Stimulated activated naive CD4-positive, alpha-beta T cell (primary cell): ENCODE results near the gene BLOC1S5.
"Not testable (repeated sequence)": the region's sequence is repeated elsewhere in the genome, so short reads cannot be mapped to it uniquely, and the experiment has no call there.

Source experiments
- DNase-seq, 6 experiments: peaks; one replicate each; lab custom pipeline; 2025; lab: John Stamatoyannopoulos, UW

BLOC1S5 gene

GRCh38 chr6:8041913-8042583 lies 22.1 kb downstream of the BLOC1S5 start:
- no peak for DNase-seq

GRCh38 chr6:8034107-8034506 lies 30.1 kb downstream of the BLOC1S5 start:
- DNase-seq: not testable (repeated sequence)

GRCh38 chr6:8030920-8031319 lies 33.3 kb downstream of the BLOC1S5 start:
- no peak for DNase-seq

- no peak for DNase-seq
Observed at GRCh38 chr6:8029243-8029870, 34.8 kb downstream of the BLOC1S5 start.

GRCh38 chr6:8027965-8028651 lies 36.1 kb downstream of the BLOC1S5 start:
- no peak for DNase-seq

- no peak for DNase-seq
Observed at GRCh38 chr6:8026800-8027199, 37.4 kb downstream of the BLOC1S5 start.

GRCh38 chr6:8025191-8025590 lies 39.0 kb downstream of the BLOC1S5 start:
- no peak for DNase-seq

- DNase-seq: no peak
Observed at GRCh38 chr6:8023638-8024037, 40.6 kb downstream of the BLOC1S5 start.

- no peak for DNase-seq
Observed at GRCh38 chr6:8020083-8020482, 44.1 kb downstream of the BLOC1S5 start.

GRCh38 chr6:8017705-8018104 lies 46.5 kb downstream of the BLOC1S5 start:
- no peak for DNase-seq

GRCh38 chr6:8017276-8017701 lies 46.9 kb downstream of the BLOC1S5 start:
- DNase-seq: no peak

- DNase-seq: no peak
Observed at GRCh38 chr6:8014947-8015346, 49.2 kb downstream of the BLOC1S5 start.

- DNase-seq: no peak
Observed at GRCh38 chr6:8013763-8014162, 50.4 kb downstream of the BLOC1S5 start.

- no peak for DNase-seq
Observed at GRCh38 chr6:8006208-8006607, 58.0 kb downstream of the BLOC1S5 start.

- no peak for DNase-seq
Observed at GRCh38 chr6:8005136-8005535, 59.1 kb downstream of the BLOC1S5 start.

- DNase-seq: no peak
Observed at GRCh38 chr6:8000636-8001035, 63.6 kb downstream of the BLOC1S5 start.

- DNase-seq: no peak
Observed at GRCh38 chr6:8000188-8000596, 64.0 kb downstream of the BLOC1S5 start.

- no peak for DNase-seq
Observed at GRCh38 chr6:7999201-7999600, 65.0 kb downstream of the BLOC1S5 start.

- no peak for DNase-seq
Observed at GRCh38 chr6:7998103-7998725, 66.0 kb downstream of the BLOC1S5 start.

- DNase-seq: no peak
Observed at GRCh38 chr6:7997286-7997685, 66.9 kb downstream of the BLOC1S5 start.

GRCh38 chr6:7996538-7997111 lies 67.6 kb downstream of the BLOC1S5 start:
- no peak for DNase-seq

GRCh38 chr6:7993952-7994351 lies 70.2 kb downstream of the BLOC1S5 start:
- no peak for DNase-seq
